T follicular helper cell (primary cell): ENCODE results near the gene MAP3K4.
A peak's percentile ranks its signal among the peaks of the same experiment; 100 is the strongest.
"Not testable (repeated sequence)": the region's sequence is repeated elsewhere in the genome, so short reads cannot be mapped to it uniquely, and the experiment has no call there.

Source experiments
- DNase-seq: peaks from one replicate; pipeline ENCODE4 v3.0.0-alpha.2; 2020; ENCODE audit warnings: low read depth

MAP3K4 gene

GRCh38 chr6:160967833-160968232, 23.7 kb upstream of the MAP3K4 start:
- no peak for DNase-seq

- no peak for DNase-seq
Measured at GRCh38 chr6:160971171-160971570, 20.4 kb upstream of the MAP3K4 start.

- DNase-seq: no peak
Measured at GRCh38 chr6:160972111-160972510, 19.5 kb upstream of the MAP3K4 start.

- not testable (repeated sequence) for DNase-seq
Measured at GRCh38 chr6:160972594-160972993, 19.0 kb upstream of the MAP3K4 start.

GRCh38 chr6:160973311-160974250, 18.0 kb upstream of the MAP3K4 start:
- no peak for DNase-seq

- DNase-seq: no peak
Measured at GRCh38 chr6:160974304-160974771, 17.2 kb upstream of the MAP3K4 start.

GRCh38 chr6:160975162-160975561, 16.4 kb upstream of the MAP3K4 start:
- DNase-seq: no peak

- not testable (repeated sequence) for DNase-seq
Measured at GRCh38 chr6:160975961-160976360, 15.6 kb upstream of the MAP3K4 start.

- no peak for DNase-seq
Measured at GRCh38 chr6:160978141-160978901, 13.2 kb upstream of the MAP3K4 start.

- no peak for DNase-seq
Measured at GRCh38 chr6:160979061-160979708, 12.4 kb upstream of the MAP3K4 start.

- DNase-seq: not testable (repeated sequence)
Measured at GRCh38 chr6:160983377-160983948, 8.1 kb upstream of the MAP3K4 start.

GRCh38 chr6:160986851-160987250, 4.7 kb upstream of the MAP3K4 start:
- no peak for DNase-seq

- DNase-seq: no peak
Measured at GRCh38 chr6:160987265-160987664, 4.3 kb upstream of the MAP3K4 start.

- DNase-seq: no peak
Measured at GRCh38 chr6:160990847-160991405, 643 bp upstream of the MAP3K4 start.

- DNase-seq: peak; percentile 25
Measured at GRCh38 chr6:160992061-160992979, 751 bp downstream of the MAP3K4 start.

- no peak for DNase-seq
Measured at GRCh38 chr6:160992980-160993314, 1.4 kb downstream of the MAP3K4 start.

GRCh38 chr6:160995271-160995670, 3.7 kb downstream of the MAP3K4 start:
- DNase-seq: no peak

GRCh38 chr6:160996131-160996601, 4.6 kb downstream of the MAP3K4 start:
- DNase-seq: no peak

- no peak for DNase-seq
Measured at GRCh38 chr6:160998217-160998616, 6.6 kb downstream of the MAP3K4 start.

GRCh38 chr6:160998766-160999165, 7.2 kb downstream of the MAP3K4 start:
- no peak for DNase-seq
